ENCODE results near the gene ASPSCR1. TPM values are rescaled to one million over a fixed set of nuclear protein-coding genes. Genes with fewer than 3 reads are reported as not detected.

The ASPSCR1 gene
- total and polyA plus RNA-seq, 10 of the 15 experiments (the other 5 are each of a cell fraction or from before 2014, with no cell fraction given) = 1.5 to 48.4 (median 25.4) TPM

- TF ChIP-seq, protein P1, sequence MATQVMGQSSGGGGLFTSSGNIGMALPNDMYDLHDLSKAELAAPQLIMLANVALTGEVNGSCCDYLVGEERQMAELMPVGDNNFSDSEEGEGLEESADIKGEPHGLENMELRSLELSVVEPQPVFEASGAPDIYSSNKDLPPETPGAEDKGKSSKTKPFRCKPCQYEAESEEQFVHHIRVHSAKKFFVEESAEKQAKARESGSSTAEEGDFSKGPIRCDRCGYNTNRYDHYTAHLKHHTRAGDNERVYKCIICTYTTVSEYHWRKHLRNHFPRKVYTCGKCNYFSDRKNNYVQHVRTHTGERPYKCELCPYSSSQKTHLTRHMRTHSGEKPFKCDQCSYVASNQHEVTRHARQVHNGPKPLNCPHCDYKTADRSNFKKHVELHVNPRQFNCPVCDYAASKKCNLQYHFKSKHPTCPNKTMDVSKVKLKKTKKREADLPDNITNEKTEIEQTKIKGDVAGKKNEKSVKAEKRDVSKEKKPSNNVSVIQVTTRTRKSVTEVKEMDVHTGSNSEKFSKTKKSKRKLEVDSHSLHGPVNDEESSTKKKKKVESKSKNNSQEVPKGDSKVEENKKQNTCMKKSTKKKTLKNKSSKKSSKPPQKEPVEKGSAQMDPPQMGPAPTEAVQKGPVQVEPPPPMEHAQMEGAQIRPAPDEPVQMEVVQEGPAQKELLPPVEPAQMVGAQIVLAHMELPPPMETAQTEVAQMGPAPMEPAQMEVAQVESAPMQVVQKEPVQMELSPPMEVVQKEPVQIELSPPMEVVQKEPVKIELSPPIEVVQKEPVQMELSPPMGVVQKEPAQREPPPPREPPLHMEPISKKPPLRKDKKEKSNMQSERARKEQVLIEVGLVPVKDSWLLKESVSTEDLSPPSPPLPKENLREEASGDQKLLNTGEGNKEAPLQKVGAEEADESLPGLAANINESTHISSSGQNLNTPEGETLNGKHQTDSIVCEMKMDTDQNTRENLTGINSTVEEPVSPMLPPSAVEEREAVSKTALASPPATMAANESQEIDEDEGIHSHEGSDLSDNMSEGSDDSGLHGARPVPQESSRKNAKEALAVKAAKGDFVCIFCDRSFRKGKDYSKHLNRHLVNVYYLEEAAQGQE (IDR thresholded peaks at IDR 0.05; ENCODE audit: low read depth, low read length) = no peak
- no peak for TF ChIP-seq TBL1XR1 (IDR thresholded peaks at IDR 0.05; ENCODE audit: low read depth, low read length)
- TF ChIP-seq, protein P2, sequence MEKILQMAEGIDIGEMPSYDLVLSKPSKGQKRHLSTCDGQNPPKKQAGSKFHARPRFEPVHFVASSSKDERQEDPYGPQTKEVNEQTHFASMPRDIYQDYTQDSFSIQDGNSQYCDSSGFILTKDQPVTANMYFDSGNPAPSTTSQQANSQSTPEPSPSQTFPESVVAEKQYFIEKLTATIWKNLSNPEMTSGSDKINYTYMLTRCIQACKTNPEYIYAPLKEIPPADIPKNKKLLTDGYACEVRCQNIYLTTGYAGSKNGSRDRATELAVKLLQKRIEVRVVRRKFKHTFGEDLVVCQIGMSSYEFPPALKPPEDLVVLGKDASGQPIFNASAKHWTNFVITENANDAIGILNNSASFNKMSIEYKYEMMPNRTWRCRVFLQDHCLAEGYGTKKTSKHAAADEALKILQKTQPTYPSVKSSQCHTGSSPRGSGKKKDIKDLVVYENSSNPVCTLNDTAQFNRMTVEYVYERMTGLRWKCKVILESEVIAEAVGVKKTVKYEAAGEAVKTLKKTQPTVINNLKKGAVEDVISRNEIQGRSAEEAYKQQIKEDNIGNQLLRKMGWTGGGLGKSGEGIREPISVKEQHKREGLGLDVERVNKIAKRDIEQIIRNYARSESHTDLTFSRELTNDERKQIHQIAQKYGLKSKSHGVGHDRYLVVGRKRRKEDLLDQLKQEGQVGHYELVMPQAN (conservative IDR thresholded peaks at IDR 0.05) = no peak
- TF ChIP-seq JUNB (IDR thresholded peaks at IDR 0.05) = no peak
- peak; percentile 83 for TF ChIP-seq CHD2 (IDR thresholded peaks at IDR 0.05; ENCODE audit: borderline replicate concordance, low read depth, low read length)
- TF ChIP-seq CREM (IDR thresholded peaks at IDR 0.05; ENCODE audit: low read depth) = peak; percentile 63; the same call in 1 of the 2 replicates
- no peak for TF ChIP-seq SUZ12 (IDR thresholded peaks at IDR 0.05; ENCODE audit: unreplicated experiment)
- peak; percentile 98 for TF ChIP-seq SP1 (IDR thresholded peaks at IDR 0.05; ENCODE audit: low read depth, low read length)
- TF ChIP-seq, protein P3, sequence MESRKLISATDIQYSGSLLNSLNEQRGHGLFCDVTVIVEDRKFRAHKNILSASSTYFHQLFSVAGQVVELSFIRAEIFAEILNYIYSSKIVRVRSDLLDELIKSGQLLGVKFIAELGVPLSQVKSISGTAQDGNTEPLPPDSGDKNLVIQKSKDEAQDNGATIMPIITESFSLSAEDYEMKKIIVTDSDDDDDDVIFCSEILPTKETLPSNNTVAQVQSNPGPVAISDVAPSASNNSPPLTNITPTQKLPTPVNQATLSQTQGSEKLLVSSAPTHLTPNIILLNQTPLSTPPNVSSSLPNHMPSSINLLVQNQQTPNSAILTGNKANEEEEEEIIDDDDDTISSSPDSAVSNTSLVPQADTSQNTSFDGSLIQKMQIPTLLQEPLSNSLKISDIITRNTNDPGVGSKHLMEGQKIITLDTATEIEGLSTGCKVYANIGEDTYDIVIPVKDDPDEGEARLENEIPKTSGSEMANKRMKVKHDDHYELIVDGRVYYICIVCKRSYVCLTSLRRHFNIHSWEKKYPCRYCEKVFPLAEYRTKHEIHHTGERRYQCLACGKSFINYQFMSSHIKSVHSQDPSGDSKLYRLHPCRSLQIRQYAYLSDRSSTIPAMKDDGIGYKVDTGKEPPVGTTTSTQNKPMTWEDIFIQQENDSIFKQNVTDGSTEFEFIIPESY (IDR thresholded peaks at IDR 0.05) = no peak
- TF ChIP-seq FOS (IDR thresholded peaks at IDR 0.05; ENCODE audit: borderline replicate concordance, extremely low read depth, insufficient read length) = peak; percentile 64
- TF ChIP-seq CBX5 (IDR thresholded peaks at IDR 0.05; ENCODE audit: low read depth) = no peak
- peak; percentile 64 for TF ChIP-seq E2F4 (IDR thresholded peaks at IDR 0.05; ENCODE audit: low read depth, low read length)
- no peak for TF ChIP-seq E4F1 (IDR thresholded peaks at IDR 0.05; ENCODE audit: borderline replicate concordance, partially characterized antibody)
- TF ChIP-seq SMARCA5 (IDR thresholded peaks at IDR 0.05) = no peak
- TF ChIP-seq RFX5 (IDR thresholded peaks at IDR 0.05; ENCODE audit: low read depth, low read length) = 0 out of 2 replicates have a peak, but pooled peaks have one; percentile 57
- TF ChIP-seq SMC3 (IDR thresholded peaks at IDR 0.05; ENCODE audit: borderline replicate concordance, low read length) = no peak
- no peak for TF ChIP-seq ZNF217 (IDR thresholded peaks at IDR 0.05)
- TF ChIP-seq CREB1 (IDR thresholded peaks at IDR 0.05; ENCODE audit: low read depth) = peak; percentile 84
- no peak for TF ChIP-seq MYB (IDR thresholded peaks at IDR 0.05; ENCODE audit: borderline replicate concordance, low read depth, low read length)
- no peak for TF ChIP-seq BMI1 (IDR thresholded peaks at IDR 0.05; ENCODE audit: borderline replicate concordance)
- TF ChIP-seq NBN (IDR thresholded peaks at IDR 0.05) = no peak
Observed at GRCh38 chr17:82022981-82023446, 45.6 kb downstream of the ASPSCR1 start, which contains the start of gene LRRC45 (continued).
